ENCODE measurements around the gene DENND1B. TPM values are rescaled to one million over a fixed set of nuclear protein-coding genes. Genes with fewer than 3 reads are reported as not detected.
"Not testable (repeated sequence)": the region's sequence is repeated elsewhere in the genome, so short reads cannot be mapped to it uniquely, and the experiment has no call there.

The DENND1B gene
- polyA plus RNA-seq, 4 donors, result 5.0 to 16.1 (median 10.2) TPM

- no peak for FAIRE-seq
- DNase-seq, result peak; percentile 39 to 44
- WGBS, 3 donors, result 37 to 40% (median 39%) methylated on average over 2 of the region's 2 CpGs
Observed at GRCh38 chr1:197521118-197521739, 254.1 kb downstream of the DENND1B start.

GRCh38 chr1:197519741-197520334 is 255.4 kb downstream of the DENND1B start:
- H3K36me3 ChIP-seq (ENCODE audit: control insufficient read depth in 3 of 3, insufficient read depth in 2 of 3, low read depth in 1 of 3, low read length in 3 of 3), result no peaks in the 10 kb centered on the region
- WGBS, 3 donors, result 96 to 100% (median 97%) methylated on average over 1 of the region's 1 CpG
- H3K4me1 ChIP-seq (ENCODE audit: control insufficient read depth in 3 of 3, insufficient read depth in 2 of 3, low read depth in 1 of 3, low read length in 2 of 3), result no peaks in the 10 kb centered on the region
- H3K27ac ChIP-seq (ENCODE audit: low read depth in 1 of 3, low read length in 2 of 3), result no peak overlapping the region
- H3K27me3 ChIP-seq (ENCODE audit: control insufficient read depth in 3 of 3, insufficient read depth in 3 of 3, low read length in 3 of 3), result no peaks in the 10 kb centered on the region
- DNase-seq (no peak), FAIRE-seq (no peak)
- H3K9me3 ChIP-seq (ENCODE audit: control insufficient read depth in 2 of 2, insufficient read depth in 1 of 2, low read depth in 1 of 2, low read length in 1 of 2), result no peaks in the 10 kb centered on the region
- no peak overlapping the region for H3K4me3 ChIP-seq (ENCODE audit: low read depth in 1 of 3, low read length in 3 of 3)

More at GRCh38 chr1:197521118-197521739, 254.1 kb downstream of the DENND1B start:
- Histone ChIP-seq H3K4me3 (ENCODE audit: low read depth in 1 of 3, low read length in 3 of 3) (no peak overlapping the region), H3K27ac (ENCODE audit: low read depth in 1 of 3, low read length in 2 of 3) (no peak overlapping the region), H3K36me3 (ENCODE audit: control insufficient read depth in 3 of 3, insufficient read depth in 2 of 3, low read depth in 1 of 3, low read length in 3 of 3) (no peaks in the 10 kb centered on the region), H3K4me1 (ENCODE audit: control insufficient read depth in 3 of 3, insufficient read depth in 2 of 3, low read depth in 1 of 3, low read length in 2 of 3) (no peaks in the 10 kb centered on the region), H3K27me3 (ENCODE audit: control insufficient read depth in 3 of 3, insufficient read depth in 3 of 3, low read length in 3 of 3) (no peaks in the 10 kb centered on the region), H3K9me3 (ENCODE audit: control insufficient read depth in 2 of 2, insufficient read depth in 1 of 2, low read depth in 1 of 2, low read length in 1 of 2) (no peaks in the 10 kb centered on the region)

- H3K9me3 ChIP-seq (ENCODE audit: control insufficient read depth in 2 of 2, insufficient read depth in 1 of 2, low read depth in 1 of 2, low read length in 1 of 2), result no peaks in the 10 kb centered on the region
- no peak overlapping the region for H3K4me3 ChIP-seq (ENCODE audit: low read depth in 1 of 3, low read length in 3 of 3)
- no peak for FAIRE-seq
- H3K27me3 ChIP-seq (ENCODE audit: control insufficient read depth in 3 of 3, insufficient read depth in 3 of 3, low read length in 3 of 3), result no peaks in the 10 kb centered on the region
- WGBS, 3 donors, result 15 to 48% (median 39%) methylated on average over 1 of the region's 1 CpG
- no peaks in the 10 kb centered on the region for H3K4me1 ChIP-seq (ENCODE audit: control insufficient read depth in 3 of 3, insufficient read depth in 2 of 3, low read depth in 1 of 3, low read length in 2 of 3)
- peaks cover 0 to 5% (median 0%) of the 10 kb centered on the region in 3 donors for H3K36me3 ChIP-seq (ENCODE audit: control insufficient read depth in 3 of 3, insufficient read depth in 2 of 3, low read depth in 1 of 3, low read length in 3 of 3)
- DNase-seq, result no peak
- H3K27ac ChIP-seq (ENCODE audit: low read depth in 1 of 3, low read length in 2 of 3), result no peak overlapping the region
Observed at GRCh38 chr1:197515421-197515820, 259.9 kb downstream of the DENND1B start.

GRCh38 chr1:197510691-197511378 is 264.4 kb downstream of the DENND1B start:
- 81 to 95% (median 88%) methylated on average over 4 of the region's 4 CpGs for WGBS, 3 donors
- Histone ChIP-seq H3K4me3 (ENCODE audit: low read depth in 1 of 3, low read length in 3 of 3) (no peak overlapping the region), H3K9me3 (ENCODE audit: control insufficient read depth in 2 of 2, insufficient read depth in 1 of 2, low read depth in 1 of 2, low read length in 1 of 2) (no peaks in the 10 kb centered on the region), H3K27me3 (ENCODE audit: control insufficient read depth in 3 of 3, insufficient read depth in 3 of 3, low read length in 3 of 3) (no peaks in the 10 kb centered on the region), H3K27ac (ENCODE audit: low read depth in 1 of 3, low read length in 2 of 3) (no peak overlapping the region), H3K4me1 (ENCODE audit: control insufficient read depth in 3 of 3, insufficient read depth in 2 of 3, low read depth in 1 of 3, low read length in 2 of 3) (no peaks in the 10 kb centered on the region), H3K36me3 (ENCODE audit: control insufficient read depth in 3 of 3, insufficient read depth in 2 of 3, low read depth in 1 of 3, low read length in 3 of 3) (peaks cover 0 to 7% (median 0%) of the 10 kb centered on the region in 3 donors)
- DNase-seq (peak in 1 of 2 donors; percentile 8), FAIRE-seq (no peak)

- Histone ChIP-seq H3K36me3 (ENCODE audit: control insufficient read depth in 3 of 3, insufficient read depth in 2 of 3, low read depth in 1 of 3, low read length in 3 of 3) (no peaks in the 10 kb centered on the region), H3K4me1 (ENCODE audit: control insufficient read depth in 3 of 3, insufficient read depth in 2 of 3, low read depth in 1 of 3, low read length in 2 of 3) (no peaks in the 10 kb centered on the region), H3K4me3 (ENCODE audit: low read depth in 1 of 3, low read length in 3 of 3) (no peak overlapping the region), H3K9me3 (ENCODE audit: control insufficient read depth in 2 of 2, insufficient read depth in 1 of 2, low read depth in 1 of 2, low read length in 1 of 2) (no peaks in the 10 kb centered on the region), H3K27me3 (ENCODE audit: control insufficient read depth in 3 of 3, insufficient read depth in 3 of 3, low read length in 3 of 3) (no peaks in the 10 kb centered on the region), H3K27ac (ENCODE audit: low read depth in 1 of 3, low read length in 2 of 3) (no peak overlapping the region)
- 85 to 88% (median 86%) methylated on average over 10 of the region's 10 CpGs for WGBS, 3 donors
- FAIRE-seq (no peak), DNase-seq (no peak)
Observed at GRCh38 chr1:197496722-197497121, 278.6 kb downstream of the DENND1B start.

- H3K27ac ChIP-seq (ENCODE audit: low read depth in 1 of 3, low read length in 2 of 3); H3K36me3 ChIP-seq (ENCODE audit: control insufficient read depth in 3 of 3, insufficient read depth in 2 of 3, low read depth in 1 of 3, low read length in 3 of 3); H3K4me3 ChIP-seq (ENCODE audit: low read depth in 1 of 3, low read length in 3 of 3); H3K9me3 ChIP-seq (ENCODE audit: control insufficient read depth in 2 of 2, insufficient read depth in 1 of 2, low read depth in 1 of 2, low read length in 1 of 2); H3K4me1 ChIP-seq (ENCODE audit: control insufficient read depth in 3 of 3, insufficient read depth in 2 of 3, low read depth in 1 of 3, low read length in 2 of 3); DNase-seq; H3K27me3 ChIP-seq (ENCODE audit: control insufficient read depth in 3 of 3, insufficient read depth in 3 of 3, low read length in 3 of 3); FAIRE-seq: not testable (repeated sequence)
- 85 to 95% (median 93%) methylated on average over 1 of the region's 1 CpG for WGBS, 3 donors
Observed at GRCh38 chr1:197491505-197491904, 283.8 kb downstream of the DENND1B start.

- Histone ChIP-seq H3K9me3 (ENCODE audit: control insufficient read depth in 2 of 2, insufficient read depth in 1 of 2, low read depth in 1 of 2, low read length in 1 of 2) (no peaks in the 10 kb centered on the region), H3K36me3 (ENCODE audit: control insufficient read depth in 3 of 3, insufficient read depth in 2 of 3, low read depth in 1 of 3, low read length in 3 of 3) (no peaks in the 10 kb centered on the region), H3K4me1 (ENCODE audit: control insufficient read depth in 3 of 3, insufficient read depth in 2 of 3, low read depth in 1 of 3, low read length in 2 of 3) (no peaks in the 10 kb centered on the region), H3K27me3 (ENCODE audit: control insufficient read depth in 3 of 3, insufficient read depth in 3 of 3, low read length in 3 of 3) (no peaks in the 10 kb centered on the region), H3K4me3 (ENCODE audit: low read depth in 1 of 3, low read length in 3 of 3) (no peak overlapping the region), H3K27ac (ENCODE audit: low read depth in 1 of 3, low read length in 2 of 3) (no peak overlapping the region)
- no peak for FAIRE-seq
- DNase-seq, result no peak
- WGBS, 3 donors, result 73 to 81% (median 74%) methylated on average over 2 of the region's 2 CpGs
Observed at GRCh38 chr1:197486946-197487345, 288.3 kb downstream of the DENND1B start.

- H3K9me3 ChIP-seq (ENCODE audit: control insufficient read depth in 2 of 2, insufficient read depth in 1 of 2, low read depth in 1 of 2, low read length in 1 of 2), result no peaks in the 10 kb centered on the region
- no peaks in the 10 kb centered on the region for H3K27me3 ChIP-seq (ENCODE audit: control insufficient read depth in 3 of 3, insufficient read depth in 3 of 3, low read length in 3 of 3)
- H3K4me1 ChIP-seq (ENCODE audit: control insufficient read depth in 3 of 3, insufficient read depth in 2 of 3, low read depth in 1 of 3, low read length in 2 of 3), result no peaks in the 10 kb centered on the region
- WGBS, 3 donors, result 22 to 40% (median 31%) methylated on average over 3 of the region's 3 CpGs
- DNase-seq, result peak in 1 of 2 donors; percentile 46
- H3K27ac ChIP-seq (ENCODE audit: low read depth in 1 of 3, low read length in 2 of 3), result no peak overlapping the region
- no peak overlapping the region for H3K4me3 ChIP-seq (ENCODE audit: low read depth in 1 of 3, low read length in 3 of 3)
- no peaks in the 10 kb centered on the region for H3K36me3 ChIP-seq (ENCODE audit: control insufficient read depth in 3 of 3, insufficient read depth in 2 of 3, low read depth in 1 of 3, low read length in 3 of 3)
- FAIRE-seq, result no peak
Observed at GRCh38 chr1:197485790-197486189, 289.5 kb downstream of the DENND1B start.

Data from small intestine (tissue), 7 donors.